Occipital lobe (tissue), 2 donors: ENCODE measurements around the gene P3H2. TPM values are rescaled to one million over a fixed set of nuclear protein-coding genes. Genes with fewer than 3 reads are reported as not detected.

ENCODE experiments used
- DNase-seq: peaks from one replicate; lab custom pipeline; 2025; lab: John Stamatoyannopoulos, UW
- total RNA-seq: library from RNA; depleted of rRNA; stranded (reverse); fragments of >200 nt; gene quantifications from one replicate; pipeline ENCODE4 v1.2.3, GENCODE V29; 2014

The P3H2 gene
- total RNA-seq, 1 donor from 2014 or later: 2.8 TPM

DNA sequence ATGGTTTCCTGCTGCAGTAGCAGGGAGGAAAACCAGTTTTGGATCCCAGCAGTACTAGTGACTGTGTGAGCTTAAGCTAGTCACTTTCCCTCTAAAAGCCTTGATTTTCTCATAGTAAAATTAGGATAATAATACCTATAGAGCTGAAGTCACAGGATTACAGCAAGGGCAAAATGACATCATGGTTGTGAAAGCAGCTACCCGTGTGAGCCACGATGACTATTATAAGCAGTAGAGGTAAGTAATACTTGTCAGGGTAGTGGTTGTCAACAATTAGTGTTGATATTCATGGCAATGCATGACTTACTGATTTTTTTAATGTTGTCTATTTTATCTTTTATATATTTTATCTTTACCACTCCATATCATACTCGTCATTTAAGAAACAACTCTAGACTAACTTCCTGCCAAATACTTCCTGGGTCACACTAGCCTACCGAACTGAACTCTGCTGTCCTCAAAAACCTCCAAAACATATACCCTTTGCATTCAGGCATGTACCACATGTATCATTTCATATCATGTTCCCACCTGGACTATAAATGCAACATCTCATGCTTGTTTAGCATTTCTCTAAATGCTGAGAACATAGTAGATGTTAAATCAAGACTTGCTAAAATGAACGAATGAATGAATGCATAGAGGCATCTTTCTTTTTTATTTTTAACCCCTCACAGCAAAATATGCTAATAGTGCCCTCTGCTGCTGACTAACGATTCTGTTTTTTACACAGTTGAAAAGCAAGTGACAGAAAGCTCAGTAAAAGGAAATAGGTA lies 172.6 kb downstream of the P3H2 start:
- DNase-seq: no peak

DNA sequence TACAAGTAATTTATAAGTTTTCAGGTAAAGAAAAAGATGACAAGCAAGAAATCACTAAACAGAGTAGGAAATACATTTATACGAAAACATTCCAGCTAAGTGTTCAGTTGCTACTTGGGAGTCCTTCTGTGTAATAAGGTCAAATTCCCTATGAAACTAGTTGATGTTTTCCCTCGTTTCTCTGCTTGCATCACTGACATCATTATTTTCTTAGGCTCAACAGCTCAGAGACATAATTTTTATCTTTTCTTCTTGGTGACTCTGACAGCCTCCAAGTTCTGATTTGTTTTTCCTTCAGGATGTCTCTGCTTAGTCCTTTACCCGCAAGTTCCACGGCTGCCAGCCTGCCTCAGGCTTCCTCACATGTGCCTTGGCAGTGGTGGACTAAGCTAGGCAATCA lies 173.6 kb downstream of the P3H2 start:
- DNase-seq: no peak

DNA sequence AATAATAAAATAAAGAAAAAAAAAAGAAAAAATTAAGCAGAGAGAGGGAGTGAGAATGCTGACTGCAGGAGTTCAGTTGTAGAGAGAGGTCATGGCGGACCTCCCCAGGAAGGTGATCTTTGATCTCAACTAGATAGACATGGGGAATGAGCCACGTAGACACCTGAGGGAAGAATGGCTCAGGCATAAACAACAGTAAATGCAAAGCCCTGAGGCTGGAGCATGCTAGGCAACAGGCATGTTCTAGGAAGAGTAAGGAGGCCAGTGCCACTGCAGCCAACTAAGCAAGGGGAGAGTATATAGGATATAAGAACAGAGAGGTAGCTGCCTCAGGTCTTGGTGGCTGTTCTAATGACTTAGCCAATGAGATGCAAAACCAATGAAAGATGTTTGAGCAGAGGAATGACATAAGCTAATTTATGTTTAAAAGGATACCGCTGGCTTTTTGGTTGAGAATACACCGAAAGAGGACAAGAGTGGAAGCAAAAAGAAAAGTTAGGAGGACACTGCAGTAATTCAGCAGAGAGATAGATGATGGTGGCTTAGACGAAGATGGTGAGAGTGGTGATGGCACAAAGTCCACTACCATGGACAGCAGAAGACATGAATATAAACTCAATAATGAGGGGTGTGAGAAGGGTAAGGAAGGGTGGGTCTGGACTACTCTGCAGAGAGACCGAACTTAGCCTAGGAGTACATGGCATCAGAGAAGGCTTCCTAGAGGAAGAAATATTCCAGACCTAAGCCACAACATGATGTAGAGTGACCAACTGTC lies 174.6 kb downstream of the P3H2 start:
- DNase-seq: no peak

DNA sequence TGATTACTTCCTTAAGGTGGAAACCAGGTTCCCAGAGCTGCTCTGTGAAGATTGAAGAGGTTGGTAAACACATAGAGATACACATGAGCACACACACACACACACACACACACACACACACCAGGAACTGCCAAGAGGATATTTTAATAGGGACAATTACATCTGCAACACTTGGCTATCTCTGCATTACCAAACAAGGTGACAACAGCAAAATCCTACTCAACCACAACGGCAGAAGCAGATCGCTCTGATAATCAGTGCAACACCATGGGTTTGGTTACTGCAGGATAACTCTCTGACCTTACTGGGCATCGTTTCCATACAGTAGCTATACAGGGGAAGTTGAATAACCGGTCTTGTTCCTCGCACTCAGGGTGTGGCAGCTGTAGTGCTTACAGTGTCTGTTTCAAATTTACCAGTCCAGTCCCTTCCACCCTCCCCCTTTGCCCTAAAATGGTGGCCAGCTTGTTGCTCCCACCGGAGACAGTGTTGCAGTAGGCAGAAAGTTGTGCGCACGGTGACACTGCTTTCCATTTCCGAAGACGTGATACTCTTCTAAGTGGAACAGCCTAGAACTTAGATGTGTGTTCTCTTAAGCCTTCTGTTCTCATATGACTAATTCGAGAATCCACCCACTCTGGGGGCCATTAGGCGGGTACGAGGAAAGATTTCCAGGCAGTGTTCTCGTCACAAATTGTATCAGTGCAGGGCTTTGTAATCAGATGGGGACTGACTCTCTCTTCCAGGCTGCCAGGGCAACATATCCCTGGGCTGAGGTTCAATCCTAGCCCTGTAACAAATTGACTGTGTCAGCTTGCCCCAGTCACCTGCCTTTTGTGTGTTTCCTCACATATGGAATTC lies 176.2 kb downstream of the P3H2 start:
- DNase-seq: no peak

DNA sequence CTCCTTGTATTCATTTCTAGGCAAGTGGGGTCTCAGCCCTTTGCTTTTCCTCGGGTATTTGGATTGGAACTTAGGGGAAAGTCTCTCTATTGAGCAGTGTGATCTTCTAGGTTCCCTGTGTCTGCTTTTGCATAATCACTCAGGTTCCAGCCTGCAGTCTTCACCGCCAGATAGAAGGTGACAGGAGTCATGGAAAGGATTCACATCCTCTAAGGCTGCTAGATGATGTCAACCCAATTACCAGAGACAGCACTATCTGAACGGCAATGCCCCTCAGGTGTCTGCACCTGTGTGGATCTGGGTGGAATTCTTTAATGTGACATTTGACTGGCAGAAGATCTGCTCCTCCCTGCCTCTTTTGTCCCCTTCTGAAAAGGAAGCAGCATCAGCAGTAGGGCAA lies 177.7 kb downstream of the P3H2 start:
- DNase-seq: no peak

DNA sequence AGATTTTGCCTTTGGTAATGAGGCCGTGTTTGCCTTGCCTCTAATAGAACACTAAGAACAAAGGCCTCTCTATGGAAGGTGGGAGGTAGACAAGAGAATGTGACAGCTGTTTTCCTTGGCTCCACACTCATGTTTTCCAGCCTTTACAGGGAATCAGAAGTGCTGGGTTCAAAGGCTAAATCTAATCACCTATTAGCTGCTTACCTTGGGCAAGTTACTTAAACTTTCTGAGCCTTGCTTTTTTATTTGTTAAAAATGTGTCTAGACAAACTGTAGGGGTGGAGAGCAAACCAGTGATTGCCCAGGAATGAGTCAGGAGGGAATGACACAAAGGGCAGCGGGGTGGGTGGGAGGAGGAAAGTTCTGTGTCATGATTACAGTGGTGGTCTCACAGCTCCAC lies 179.0 kb downstream of the P3H2 start:
- DNase-seq: no peak

DNA sequence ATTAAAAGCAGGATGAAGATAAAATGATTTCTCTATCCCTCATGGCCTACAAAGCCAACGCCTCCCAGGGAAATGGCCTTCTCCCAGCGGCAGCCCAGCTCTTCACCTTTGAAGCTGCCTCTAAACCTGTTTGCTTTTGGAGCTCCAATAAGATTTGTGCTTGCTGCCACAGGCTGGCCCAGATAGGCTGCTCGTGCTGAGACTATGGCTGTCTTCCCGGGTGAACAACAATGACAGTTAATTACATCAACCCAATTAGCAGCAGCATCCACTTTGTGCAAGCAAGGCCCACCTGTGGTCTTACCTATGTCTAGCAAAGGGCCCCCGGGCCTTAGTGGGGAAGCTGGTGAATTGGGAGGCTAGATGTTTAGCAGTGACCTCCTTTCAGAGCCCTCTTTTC lies 179.6 kb downstream of the P3H2 start:
- DNase-seq: no peak

DNA sequence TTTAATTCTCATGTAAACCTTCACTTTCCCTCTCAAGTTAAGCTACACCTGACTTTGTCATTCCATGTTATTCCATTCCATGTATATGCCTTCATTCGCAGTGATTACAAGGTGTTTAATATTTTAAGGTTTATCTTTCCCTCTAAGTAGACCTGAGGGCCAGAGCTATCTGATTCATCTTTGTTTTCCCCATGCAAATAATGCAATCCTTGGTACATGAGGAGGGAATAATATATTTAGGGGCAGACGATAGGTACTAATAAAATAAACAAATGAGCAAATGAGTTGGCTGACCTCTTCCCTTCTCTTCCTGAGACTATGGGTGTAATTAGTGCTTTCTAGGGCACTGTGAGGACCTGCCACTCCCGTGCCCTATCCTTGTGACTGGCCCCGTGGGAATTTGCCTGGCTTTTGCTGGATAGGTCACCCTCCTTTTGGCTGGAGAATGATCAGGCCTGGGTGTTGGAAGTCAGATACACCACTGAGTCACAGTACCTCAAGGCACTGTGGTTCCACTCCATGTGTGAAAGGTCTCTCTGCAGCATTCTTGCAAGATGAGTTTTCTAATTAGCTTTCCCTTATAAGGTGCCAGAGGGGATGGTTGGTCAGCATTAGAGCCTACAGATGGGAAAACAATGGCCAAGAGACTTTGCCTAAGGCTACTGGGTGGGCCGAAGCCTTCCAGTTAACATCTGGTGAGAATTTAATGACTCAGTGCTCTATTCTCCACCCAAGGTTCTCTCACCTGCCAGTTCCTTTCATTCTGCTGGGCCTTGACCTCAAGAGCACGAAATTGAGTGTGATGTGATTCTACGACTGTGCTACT lies 183.2 kb downstream of the P3H2 start:
- DNase-seq: no peak

DNA sequence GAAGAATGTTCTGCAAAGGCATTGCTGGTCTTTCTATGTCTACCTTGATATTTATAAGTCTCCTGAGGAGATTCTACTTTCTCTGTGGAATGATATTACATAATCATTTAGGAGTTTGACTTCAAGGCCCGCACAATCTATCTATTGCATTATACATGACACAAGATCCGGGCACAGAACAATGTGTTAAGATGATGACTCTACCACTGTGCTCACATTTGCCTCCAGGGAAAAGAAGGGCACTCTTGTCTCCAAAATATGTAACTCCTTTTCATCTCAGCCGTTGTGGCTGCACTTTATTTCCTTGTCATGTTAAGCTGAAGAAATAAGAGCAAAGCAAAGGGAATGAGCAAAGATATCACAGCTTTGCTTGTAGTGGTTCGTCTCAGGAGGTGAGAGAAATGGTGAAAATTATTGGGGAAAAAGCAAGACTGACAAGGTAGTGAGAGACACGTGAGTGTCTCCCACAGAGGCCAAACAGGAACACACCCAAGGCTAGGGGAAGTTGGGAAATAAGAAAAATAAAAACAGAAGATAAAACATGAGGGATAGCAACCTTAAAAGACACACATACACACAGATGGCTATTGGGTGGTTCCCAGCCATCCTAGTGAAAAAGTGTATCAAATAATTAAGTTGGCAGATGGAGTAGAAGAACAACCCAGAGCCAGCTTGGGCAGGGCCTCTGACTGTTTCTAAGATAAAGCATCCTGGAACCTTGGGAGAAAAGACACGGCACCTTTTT lies 184.3 kb downstream of the P3H2 start:
- DNase-seq: no peak

DNA sequence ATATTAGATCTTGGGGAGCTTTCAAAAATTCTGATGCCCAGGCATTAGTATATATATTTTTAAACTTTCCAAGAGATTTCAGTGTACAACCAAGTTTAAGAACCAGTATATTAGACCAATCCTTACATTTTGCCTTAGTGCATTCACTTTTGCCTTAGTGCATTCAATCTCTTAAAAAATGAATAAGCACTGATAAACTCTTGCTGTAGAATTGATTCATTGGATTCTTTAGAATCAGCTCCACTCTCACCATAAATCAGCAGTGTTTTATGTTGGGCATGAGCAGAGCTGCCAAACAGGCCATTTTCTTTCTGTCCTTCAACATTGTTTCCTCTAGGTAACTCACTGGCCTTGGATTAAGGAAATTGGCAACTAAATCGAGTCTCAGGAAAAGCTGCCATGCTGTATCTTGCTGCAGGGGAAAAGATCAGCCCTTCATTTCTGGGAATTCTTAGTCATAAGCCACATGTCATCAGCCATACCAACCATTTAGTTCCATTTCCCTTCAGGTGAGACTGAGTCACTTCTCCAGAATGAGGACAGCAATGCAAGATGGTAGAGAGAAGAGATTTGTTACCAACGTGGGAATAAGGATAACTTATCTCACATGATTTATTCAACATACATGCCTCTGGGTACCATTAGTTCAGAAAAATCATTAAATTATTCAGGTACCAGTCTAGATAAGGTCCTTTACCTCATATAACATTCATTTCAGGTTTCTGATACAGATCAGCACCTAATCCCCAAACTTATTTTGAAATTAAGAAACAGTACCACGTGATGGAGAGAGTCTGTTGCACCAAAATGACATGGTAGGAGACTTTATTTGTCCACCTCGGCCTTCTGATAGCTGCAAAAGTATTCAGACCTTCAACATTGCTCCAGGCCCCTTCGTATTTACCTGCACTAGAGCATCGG lies 192.5 kb downstream of the P3H2 start:
- DNase-seq: no peak

DNA sequence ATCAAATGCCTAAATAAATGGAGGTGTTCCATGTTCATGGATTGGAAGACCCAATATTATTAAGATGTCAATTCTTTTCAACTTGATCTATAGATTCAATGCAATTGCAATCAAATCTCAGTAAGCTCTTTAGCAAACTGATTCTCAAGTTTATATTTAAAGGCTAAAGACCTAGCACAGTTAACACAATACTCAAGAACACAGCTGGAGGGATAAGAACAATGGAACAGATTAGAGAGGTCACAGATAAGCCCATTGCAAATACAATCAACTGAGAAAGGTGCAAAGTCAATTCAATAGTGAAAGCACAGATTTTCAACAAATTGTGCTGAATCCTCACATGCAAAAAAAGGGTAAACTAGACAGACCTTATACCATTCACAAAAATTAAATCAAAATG lies 198.9 kb downstream of the P3H2 start:
- no peak for DNase-seq

DNA sequence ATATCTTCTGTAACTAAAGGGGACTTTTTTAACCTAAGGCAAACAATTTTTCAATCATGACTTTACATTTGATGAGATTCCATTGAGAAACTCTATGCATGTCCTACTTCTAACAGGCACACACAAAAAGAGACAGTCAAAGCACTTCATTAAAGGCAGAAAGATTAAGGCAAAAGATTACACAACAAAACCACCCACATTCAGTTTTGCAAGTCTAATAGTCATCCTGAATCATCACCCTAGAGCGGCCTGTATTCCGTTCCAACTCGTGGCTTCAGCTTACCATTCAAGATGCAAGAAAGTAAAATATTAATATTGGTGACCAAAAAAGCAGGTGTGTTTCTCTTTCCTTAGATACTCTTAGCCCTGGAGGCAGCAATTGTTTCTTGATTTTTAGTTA lies 205.9 kb downstream of the P3H2 start:
- DNase-seq: no peak

DNA sequence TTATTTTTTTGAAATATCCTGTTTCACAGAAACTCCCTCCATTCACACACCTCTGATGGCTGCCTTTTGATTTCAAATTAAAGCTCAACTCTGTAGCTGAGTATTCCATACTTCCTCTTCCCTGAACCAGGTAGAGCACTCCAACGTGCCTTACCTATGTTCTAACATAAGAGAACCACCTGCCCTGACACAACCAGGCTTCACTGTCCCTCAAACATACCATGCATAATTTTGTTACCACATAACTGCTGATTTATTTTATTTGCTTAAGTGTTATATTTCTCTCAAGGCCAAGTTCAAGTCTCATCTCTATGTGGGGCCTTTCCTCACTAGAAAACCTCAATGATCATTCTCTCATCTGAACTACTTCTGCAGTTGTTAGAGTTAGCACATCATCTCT lies 209.7 kb downstream of the P3H2 start:
- no peak for DNase-seq

DNA sequence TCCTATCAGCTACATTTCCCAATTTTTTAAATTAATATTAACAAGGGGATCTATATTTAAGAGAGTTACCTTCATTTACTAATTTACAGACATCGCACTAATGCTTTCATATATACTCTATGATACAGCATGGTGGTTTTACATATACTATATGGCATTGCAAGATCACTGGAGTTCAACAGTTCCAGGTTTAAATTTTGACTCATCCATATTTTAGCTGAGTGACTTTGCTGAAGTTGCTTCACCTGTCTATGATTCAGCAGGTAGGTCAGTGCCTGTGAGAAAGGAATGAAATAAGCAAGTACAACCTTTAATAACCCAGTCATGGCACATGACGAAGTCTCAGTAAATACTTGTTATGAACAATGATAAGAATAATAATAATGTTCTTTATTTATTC lies 211.1 kb downstream of the P3H2 start:
- DNase-seq: no peak

DNA sequence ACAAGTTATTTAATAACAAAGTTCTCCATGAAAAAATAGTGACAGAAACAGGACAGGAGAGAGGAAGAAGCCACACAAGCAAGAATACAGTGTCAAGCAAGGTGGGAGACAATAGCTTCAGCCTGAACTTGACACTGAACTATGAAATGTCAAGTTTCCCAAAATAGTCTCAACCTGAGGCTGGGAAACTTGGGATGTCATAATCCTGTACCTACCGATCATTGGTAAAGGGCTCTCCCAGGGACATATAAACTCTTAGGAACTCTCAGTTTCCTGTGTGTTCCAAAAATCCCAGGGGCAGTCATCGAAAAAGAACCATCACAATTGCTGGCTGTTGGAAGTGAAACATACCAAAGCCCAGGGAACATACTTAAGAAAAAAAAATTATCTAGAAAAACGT lies 211.6 kb downstream of the P3H2 start:
- no peak for DNase-seq

DNA sequence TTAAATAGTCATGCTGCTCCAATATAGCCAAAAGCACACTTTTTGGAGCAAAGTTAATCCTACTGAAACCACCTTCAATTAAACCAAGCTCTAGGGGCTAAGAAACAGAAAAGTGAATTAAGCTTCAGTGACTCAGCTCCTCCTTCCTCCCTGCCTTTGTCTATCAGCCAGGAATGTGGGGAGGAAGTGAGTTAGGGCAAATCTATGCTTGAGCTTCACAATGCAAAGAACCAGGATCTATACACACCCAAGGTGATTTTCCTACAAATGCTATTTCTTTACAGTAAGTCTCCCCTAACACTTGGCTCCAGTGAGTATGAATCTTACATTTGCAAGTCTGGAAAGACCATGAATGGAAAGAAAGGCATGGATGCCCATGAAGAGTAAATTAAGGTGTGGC lies 212.1 kb downstream of the P3H2 start:
- DNase-seq: no peak

DNA sequence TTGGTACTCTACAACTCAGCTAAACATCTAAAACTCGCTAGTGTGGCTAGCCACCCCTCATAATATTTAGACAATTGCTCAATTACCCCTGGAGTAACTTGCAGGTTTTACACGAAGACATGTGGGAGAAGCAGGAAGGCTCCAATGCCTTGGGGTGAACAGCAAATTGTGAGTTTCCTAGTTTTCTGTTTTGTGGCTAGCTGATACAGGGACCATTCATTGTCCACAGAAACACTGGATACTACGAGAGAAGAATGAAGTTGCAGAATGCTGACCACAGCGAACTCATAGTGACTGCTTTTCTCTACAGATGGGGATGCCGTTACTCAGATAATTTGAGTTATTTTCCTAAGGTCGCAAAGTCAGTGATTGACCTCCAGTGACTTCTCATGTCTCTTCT lies 212.9 kb downstream of the P3H2 start:
- DNase-seq: no peak
